GM18858 (cell line): ENCODE data around the gene UBAC2.

ENCODE experiments used
- ATAC-seq: cut with Tn5 transposase; IDR thresholded peaks from one replicate; pipeline ENCODE4 v1.9.1; 2021; ENCODE audit not compliant: unreplicated experiment

UBAC2 gene

DNA sequence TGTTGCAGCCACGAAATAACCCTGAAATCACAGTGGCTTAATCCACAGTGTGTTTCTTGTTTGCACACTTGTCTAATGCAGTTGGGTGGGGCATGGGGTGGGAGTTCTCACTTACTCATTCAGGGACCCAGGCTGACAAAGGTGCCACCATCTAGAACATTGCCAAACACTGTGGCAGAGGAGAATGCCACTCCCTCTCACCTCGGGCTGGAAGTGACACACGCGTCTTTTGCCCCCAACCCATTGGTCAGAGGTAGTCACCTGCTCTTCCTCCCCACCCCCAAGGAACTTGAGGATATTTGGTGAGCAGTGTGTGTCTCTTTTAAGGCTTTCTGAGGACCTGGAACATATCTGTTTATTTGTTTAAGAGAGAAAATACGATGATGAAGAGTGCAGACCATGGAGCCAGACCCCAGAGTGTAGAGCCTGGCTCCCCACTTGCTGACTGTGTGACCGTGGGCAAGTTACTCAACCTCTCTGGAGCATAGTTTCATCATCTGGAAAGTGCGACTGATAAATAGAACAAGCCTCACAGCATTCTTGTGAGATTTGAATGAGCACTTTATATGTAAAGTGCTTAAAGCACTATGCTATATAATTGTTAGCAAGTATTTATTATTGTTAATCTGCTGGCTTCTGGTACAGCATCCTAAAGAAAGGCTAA is 89.2 kb downstream of the UBAC2 start:
- ATAC-seq = no peak

DNA sequence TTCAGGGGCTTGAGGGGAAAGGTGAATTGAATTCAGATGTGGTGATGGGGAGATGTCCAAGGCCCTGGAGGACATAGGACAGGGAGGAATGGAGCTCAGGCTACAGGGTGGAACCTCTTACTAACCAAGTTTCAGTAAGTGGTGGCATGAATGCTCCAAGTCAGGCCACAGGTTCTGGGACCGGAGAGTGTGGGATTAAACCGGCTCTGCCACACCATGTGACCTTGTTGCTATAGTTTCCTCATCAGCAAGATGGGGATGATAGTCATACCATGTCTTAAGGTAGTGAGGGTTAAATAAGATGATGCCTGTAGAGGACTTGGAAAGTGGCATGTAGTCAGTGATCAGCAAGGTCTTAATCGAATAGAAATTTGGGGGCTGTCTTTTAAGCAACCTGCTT is 90.2 kb downstream of the UBAC2 start:
- ATAC-seq = no peak

DNA sequence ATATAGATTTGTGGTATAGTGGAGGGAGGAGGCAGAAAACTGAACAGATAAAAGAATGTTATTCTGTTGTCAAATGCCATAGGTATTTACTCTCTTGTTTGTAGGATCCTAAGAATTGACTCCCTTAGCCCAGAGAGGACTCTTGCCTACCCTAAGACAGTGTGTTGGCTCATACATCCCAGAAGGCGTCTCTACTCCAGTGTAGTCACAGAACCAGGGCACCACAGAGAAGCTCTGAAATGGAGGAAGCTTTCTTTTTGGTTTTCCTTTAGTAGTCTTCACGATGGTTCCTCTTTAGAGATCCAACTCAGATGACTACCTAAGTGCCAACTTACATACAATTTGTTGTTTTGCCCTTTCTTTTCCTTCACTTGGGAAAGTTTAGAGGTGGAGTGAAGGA is 92.5 kb downstream of the UBAC2 start:
- no peak for ATAC-seq

DNA sequence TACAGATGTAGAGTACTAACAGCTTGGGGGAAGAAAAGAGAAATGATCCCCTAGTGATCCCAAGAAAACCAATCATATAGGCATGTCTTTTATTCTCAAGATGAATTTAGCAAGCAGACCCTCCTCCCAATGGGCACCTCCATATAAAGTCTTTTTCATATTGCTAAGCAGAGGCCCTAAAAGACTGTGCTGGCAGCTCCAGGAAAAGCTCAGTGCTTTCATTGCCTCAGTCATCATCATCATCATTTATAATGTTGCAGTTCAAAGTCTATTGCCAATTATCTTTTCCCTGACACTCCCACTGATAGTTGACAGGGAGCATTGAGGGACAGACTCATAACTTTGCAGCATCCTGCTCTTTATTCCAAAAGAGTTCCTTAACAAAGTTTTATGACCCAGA is 93.5 kb downstream of the UBAC2 start:
- no peak for ATAC-seq

DNA sequence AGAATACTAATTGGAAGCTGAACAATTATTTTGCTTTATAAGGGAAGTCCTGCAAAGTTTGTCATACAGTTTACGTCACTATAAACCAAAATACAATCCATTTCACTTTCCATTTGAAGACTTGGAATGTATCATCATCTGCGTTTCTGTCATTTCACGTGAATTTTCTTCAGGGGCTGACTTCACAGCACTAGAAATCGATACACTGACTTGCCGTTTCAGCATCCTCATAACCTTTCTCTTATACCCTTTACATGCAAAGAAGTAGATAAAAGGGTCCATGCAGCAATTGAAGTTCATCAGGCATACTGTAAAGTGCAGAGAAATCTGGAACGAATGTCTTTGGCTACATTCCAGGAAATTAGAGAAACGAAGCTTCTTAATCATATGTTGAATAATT is 94.3 kb downstream of the UBAC2 start:
- ATAC-seq = no peak

DNA sequence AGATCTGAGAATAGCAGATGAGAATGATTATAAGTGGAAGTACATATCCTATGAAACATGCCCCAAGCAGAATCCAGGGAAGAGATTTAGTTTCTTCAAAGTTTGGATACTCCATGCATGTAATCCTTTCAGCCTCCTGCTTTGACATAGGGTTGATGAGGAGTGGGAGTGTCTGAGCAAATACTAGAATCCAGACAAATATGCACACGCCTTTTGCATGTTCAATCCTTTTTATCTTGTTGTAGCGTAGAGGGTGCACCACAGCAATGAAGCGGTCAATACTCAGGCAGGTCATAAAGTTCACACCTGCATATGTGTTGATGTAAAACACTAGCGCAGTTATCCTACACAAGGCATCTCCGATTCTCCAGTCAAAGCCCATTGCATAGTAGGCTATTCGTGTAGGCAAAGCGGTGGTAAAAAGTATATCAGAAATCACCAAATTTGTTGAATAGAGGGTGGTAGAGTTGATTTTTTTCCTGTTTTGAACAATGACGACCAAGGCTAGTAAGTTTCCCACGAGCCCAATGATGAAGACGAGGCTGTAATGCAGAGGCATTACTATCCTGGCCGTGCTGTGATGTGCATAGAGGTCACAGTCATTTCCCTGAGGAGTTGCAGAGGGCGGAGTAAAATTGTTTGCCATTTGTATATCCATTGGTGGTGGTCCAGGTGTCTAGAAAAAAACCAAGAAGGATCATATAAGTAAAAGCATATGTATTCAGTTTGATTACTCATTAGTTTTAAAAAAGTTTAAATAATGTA is 95.0 kb downstream of the UBAC2 start:
- ATAC-seq = no peak

DNA sequence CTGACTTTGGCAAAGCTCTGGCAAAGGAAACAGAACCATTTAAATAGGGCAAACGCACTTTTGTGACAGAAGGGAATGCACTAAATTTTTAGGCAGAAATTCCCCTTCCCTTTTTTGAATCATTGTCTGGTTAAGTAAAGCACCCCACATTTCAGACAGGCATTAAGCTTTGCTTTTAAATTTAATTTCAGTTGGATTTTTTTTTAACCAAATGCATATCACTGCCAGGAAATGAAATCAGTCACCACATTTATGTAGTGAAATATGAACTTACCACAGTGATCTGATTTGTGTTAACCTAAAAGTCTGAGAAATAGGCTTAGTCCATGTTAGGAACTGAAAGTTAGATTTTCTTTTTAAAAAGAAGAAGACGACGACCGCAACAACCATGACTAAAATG is 95.7 kb downstream of the UBAC2 start:
- peak; percentile 32 for ATAC-seq

DNA sequence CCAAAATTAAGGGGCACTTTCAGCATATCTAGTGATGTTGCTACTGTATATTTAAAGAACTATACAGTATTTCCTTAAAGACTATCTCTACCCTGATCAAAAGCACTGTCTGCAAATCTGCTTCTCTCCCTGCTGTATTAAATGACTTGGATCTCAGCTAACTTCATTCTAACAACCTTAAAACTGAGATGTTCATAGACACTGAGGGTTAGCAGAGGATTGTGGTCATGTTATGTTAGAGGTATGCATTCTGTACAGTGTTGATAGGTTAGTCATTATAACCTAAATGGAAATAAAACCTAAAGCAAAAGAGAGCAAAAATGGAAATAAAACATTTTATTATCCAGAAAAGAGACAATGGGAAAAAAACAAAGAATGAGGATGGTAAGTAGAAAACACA is 96.7 kb downstream of the UBAC2 start:
- no peak for ATAC-seq

DNA sequence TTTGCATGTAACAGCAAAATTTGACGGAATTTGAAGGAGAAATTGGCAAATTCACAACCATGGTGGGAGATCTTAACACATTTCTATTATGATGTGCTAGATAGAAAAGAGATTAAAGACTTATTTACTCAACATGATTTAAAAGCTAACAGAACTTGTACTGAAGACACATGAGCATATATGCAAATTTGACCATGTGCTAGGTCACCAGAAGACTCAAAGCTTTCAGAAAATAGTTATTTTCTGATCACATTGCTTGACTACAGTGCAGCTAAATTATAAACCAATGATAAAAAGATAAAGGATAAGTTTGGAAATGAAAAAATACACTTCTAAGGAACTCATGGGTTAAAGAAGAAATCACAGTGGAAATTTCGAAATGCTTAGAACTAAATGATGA is 97.4 kb downstream of the UBAC2 start:
- no peak for ATAC-seq

DNA sequence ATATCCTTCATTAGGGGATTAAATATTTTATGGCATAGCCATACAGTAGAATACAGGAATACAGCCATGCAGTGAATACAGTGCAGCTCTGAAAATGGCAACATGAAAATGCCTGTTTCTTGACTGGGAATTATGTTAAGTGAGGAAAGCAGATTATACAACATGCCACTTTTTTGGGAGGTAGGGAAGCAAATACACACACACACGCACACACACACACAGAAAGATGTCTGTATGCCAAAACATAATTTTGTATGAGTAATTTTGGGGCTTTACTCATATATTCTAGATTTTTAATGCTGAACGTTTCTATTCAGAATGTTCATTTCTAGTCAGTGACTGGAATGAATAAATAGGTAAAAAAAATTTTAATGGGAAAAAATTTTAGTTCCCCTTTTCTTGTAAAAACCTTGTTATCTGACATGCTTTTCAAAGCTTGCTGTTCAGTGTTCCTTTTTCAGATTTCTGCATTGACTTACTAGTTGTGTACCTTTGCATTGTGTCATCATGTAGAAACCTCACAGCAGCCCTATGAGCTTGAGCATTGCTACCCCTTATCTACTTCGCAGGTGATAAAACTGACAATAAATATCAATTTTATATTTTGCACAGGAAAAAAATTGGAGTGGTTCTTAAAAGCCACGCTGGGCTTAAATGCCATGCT is 98.7 kb downstream of the UBAC2 start:
- ATAC-seq = no peak

DNA sequence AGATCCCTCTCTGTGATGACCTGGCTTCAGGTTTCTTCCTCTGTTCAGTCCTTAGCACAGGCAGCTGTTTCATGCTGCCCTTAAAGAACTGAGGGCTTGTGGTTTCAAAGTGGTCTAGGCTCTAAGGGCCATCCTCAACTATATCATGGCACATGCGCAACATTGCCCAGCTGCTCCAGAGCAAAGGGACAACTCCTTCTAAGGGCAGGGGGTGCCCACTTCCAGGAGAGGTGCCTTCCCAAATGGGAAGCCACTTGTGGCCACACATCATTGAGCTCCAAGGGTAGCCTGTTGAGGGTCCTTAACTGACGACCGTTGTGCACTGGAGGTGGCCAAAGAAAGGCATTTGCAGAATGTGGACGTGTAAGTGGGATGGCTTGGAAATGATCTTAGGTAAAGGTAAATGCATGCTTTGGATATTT is 99.3 kb downstream of the UBAC2 start:
- no peak for ATAC-seq

DNA sequence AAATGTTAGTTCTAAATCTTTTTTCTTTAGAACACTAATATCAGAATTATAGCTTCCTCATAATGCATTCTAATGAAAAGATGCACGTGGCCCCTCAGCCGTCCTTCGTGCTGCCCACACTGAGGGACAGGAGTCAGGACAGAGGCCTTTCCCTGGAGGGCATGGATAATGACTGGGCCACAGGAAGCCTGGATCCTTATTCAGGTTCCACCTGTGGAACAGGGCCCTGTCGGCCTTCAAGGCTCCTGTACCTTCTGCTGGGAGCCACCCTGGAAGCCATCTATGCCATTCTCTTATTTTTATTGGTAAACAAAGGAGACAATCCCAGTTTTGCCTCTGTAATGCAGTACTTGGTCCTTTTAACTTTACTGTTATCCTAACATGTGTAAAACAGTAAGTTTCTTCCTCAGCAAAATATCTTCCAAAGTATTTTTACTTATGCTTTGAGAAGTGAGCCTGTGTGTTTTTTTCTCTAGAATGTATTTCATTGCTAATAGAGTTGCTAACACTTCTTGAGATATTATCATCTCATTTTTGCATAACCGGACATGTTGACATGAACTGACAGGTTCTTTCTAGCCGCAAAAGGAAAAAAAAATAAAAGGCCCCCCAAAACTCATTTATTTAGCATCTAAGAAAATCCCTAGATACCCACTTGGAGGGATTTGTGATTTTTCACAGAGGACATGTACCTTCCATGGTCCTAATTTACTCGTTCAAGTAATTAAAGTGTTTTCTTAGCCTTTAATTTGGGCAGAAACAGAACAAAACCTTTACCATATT is 100.6 kb downstream of the UBAC2 start:
- no peak for ATAC-seq

DNA sequence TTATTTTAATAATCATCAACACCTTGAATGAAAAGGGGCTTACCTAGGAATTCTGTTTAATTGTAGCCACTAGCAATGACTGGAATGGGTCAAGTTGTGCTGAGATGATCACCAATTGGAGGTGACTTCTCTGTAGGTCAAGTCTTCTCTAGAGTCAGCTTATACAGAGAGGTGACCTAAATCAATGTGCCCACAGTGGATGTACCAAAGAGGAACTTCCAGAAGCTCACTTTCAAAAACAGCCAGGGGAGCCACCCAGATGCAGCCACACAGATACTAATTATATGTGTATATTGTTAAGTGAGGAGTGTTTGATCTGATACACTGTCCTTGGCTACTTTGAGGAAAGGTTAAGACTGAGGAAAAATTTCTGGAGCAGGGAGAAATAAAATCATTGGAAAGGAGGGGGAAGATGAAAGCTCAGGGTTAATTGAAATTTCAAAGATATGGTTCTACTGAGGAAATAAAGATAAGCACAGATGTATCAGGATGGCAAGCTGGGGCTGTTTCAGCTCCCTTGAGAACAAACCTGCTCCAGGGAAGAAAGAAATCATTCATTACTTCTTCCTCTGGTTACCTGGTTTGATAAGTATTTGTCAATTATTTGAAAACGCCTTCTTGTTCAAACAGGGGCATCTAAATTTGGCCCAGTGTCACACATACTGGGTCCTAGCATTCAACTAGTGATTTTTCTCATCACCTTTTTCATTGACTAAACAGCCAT is 101.4 kb downstream of the UBAC2 start:
- no peak for ATAC-seq

DNA sequence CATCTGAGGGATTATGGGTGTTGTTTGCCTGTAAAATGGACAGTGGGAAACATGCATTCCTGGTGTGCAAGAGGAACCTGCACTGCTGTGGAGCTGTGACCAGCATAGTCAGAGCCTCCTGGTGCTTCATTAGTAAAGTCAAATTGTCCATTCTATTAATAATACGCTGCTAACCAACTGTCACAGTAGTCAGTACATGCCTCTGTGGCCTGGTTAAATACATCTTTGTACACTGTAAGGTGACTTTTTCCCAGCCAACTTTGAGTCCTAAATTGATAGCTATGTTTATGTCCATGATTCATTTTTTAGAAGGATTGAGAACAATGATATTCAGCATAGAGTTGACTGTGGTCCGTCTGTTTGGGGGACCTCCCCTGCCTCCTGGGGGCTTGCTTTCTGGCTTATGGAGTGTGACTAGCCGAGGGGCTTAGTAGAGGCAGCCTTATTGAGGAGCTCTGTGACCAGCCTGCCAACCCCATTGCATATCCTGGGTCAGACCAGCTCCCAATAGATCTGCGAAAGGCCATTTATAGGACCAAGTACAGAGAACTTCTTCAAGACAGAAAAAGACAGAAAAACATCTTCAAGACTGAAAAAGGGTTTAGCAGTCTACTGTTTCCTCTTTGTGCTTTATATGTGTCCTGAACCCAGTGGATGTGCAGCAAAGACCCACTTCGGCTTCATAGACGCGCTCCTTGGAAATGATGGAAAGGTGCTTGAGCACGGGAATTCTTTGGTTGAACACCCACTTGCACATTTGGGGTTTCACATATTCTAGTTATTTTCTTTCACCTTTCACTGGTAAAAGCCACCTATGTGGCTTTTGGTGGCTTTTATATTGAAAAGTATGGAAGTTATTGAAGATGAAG is 102.2 kb downstream of the UBAC2 start:
- ATAC-seq = no peak

DNA sequence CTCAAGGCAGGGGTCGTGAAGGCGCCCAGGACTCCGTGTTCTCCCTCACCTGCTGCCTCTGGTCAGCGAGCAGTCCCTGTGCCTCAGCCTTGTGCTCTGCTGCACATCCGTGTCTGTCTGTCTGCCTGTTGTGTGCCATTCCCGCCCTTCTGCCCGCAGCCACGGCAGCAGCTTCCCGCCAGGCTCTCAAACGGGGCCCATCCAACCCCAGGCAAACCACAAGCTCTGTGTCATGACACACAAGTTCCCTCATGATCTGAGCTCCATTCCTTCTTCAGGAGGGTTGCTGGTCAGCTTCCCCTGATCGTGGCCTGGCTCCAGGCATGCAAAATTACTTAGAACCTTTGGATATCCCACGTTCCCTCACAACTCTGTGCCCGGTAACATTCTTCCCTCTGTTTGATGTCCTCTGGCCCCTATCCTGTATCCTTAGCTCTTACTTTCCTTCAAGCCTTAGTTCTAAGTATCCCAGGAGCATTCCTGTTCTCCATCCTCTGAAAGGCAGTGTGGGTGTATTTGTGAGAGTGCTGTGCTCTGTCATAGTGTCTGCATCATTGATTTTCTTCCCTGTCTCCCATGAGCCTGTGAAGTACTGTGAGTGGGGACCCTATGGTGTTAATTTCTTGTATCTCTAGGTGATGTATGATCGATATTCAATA is 103.3 kb downstream of the UBAC2 start:
- no peak for ATAC-seq

DNA sequence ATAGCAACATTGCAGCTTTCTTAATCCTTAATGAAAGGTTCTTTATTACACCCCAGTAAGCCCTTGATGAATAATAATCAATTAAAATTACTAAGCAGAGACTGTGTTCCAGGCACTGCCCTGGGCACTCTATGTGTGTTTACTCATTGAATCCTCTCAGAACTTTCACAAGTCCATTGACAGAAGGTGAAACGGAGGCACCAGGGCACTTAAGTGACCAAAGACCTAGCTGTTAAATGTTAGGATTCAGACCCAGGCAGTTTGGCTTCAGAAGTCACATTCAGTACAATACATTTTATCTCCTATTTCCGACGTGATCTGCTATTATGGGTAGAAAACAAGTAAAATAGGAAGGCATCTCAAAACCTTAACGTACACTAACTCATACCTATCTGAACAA is 103.9 kb downstream of the UBAC2 start:
- no peak for ATAC-seq

DNA sequence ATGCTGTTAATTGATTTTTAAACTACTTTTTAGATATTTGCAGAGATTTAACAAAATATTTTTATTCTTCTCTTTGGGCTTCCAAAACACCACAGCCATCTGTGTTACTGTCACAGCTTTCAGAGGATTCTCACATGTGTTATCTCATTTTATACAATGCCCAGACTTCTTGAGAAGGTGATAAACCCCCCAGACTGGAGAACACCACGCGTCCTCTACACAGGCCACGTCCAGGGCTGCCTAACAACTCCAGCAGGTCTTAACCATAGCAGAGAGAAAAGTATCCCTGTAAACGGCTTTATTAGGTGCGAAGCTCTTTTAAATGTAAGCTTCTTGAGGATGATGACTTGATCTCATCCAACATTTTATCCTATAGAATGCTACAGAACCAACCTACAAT is 104.5 kb downstream of the UBAC2 start:
- ATAC-seq = no peak

DNA sequence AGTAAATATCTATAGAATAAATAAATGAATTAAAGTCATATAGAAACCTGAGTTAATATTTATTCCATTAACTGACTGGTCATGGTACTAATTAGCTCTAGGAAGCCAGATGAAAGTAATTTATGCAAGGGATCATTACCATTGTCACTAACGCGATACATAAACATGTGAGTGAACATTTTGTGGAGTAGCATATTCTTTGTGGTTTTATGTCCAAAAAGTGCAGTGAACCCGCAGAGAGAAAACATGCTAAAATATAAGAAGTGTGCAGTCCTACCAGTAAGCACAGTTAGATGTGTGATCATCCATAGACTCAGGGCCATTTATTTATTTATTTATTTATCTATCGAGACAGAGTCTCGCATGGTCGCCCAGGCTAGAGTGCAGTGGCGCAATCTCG is 104.9 kb downstream of the UBAC2 start:
- ATAC-seq = no peak

DNA sequence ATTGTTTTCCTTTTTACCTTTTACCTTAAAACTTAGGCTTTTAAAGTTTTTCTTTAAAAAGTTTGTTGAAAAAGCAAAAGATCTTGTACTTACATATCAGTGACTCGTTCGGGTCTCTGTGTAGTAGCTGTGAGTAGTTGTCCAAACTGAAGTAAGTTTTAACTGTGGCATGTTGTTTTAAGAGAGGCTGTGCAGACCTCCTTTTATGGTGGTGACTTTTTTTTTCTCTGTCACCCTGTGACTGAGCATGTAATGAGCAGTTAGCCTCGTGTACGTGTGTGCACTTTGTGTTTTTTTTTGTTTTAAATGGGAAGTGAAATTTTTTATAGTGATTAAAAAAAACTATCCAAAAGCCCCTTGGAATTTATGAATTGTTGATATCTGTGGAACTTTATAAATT is 106.6 kb downstream of the UBAC2 start, which contains the start of gene GPR183:
TSS of gene GPR183 (minus strand) at position 153 of the 400 bp plus-strand sequence. CDS start 11,254 bp downstream, outside the sequence.
- peak; percentile 51 for ATAC-seq
